ENCODE results near the gene SLC15A1.

Gene SLC15A1

GRCh38 chr13:98706446-98707110, 45.9 kb downstream of the SLC15A1 start:
- no peak for TF ChIP-seq CTCF (IDR thresholded peaks at IDR 0.05; ENCODE audit: low read depth, low read length)
- no peak for DNase-seq (ENCODE audit: low read depth, low spot score)
- no peak overlapping the region for H3K4me3 ChIP-seq (ENCODE audit: low read depth, low read length)
- in situ Hi-C loops (cut with HindIII; ENCODE audit: low sequenced_read_pairs), result no loop called here

- in situ Hi-C loops (cut with HindIII; ENCODE audit: low sequenced_read_pairs), result no loop called here
- no peak for DNase-seq (ENCODE audit: low read depth, low spot score)
- no peak overlapping the region for H3K4me3 ChIP-seq (ENCODE audit: low read depth, low read length)
- TF ChIP-seq CTCF (IDR thresholded peaks at IDR 0.05; ENCODE audit: low read depth, low read length), result no peak
These were observed 54.7 kb downstream of the SLC15A1 start for GRCh38 chr13:98697791-98698190.

GRCh38 chr13:98693756-98694155, 58.7 kb downstream of the SLC15A1 start:
- in situ Hi-C loops (cut with HindIII; ENCODE audit: low sequenced_read_pairs), result no loop called here
- no peak for DNase-seq (ENCODE audit: low read depth, low spot score)
- TF ChIP-seq CTCF (IDR thresholded peaks at IDR 0.05; ENCODE audit: low read depth, low read length), result no peak
- H3K4me3 ChIP-seq (ENCODE audit: low read depth, low read length), result no peak overlapping the region

GRCh38 chr13:98691360-98691759, 61.1 kb downstream of the SLC15A1 start:
- no peak for DNase-seq (ENCODE audit: low read depth, low spot score)
- in situ Hi-C loops (cut with HindIII; ENCODE audit: low sequenced_read_pairs), result no loop called here
- TF ChIP-seq CTCF (IDR thresholded peaks at IDR 0.05; ENCODE audit: low read depth, low read length), result no peak
- H3K4me3 ChIP-seq (ENCODE audit: low read depth, low read length), result no peak overlapping the region

- no peak overlapping the region for H3K4me3 ChIP-seq (ENCODE audit: low read depth, low read length)
- in situ Hi-C loops (cut with HindIII; ENCODE audit: low sequenced_read_pairs), result no loop called here
- DNase-seq (ENCODE audit: low read depth, low spot score), result no peak
- TF ChIP-seq CTCF (IDR thresholded peaks at IDR 0.05; ENCODE audit: low read depth, low read length), result no peak
These were observed 62.0 kb downstream of the SLC15A1 start for GRCh38 chr13:98690348-98691022.

GRCh38 chr13:98689347-98689968, 63.0 kb downstream of the SLC15A1 start:
- no peak for DNase-seq (ENCODE audit: low read depth, low spot score)
- in situ Hi-C loops (cut with HindIII; ENCODE audit: low sequenced_read_pairs), result no loop called here
- no peak for TF ChIP-seq CTCF (IDR thresholded peaks at IDR 0.05; ENCODE audit: low read depth, low read length)
- H3K4me3 ChIP-seq (ENCODE audit: low read depth, low read length), result no peak overlapping the region

Data from astrocyte of the spinal cord (primary cell).